RWPE1 (cell line): ENCODE results near the gene DNAH10.

Source experiments
- CTCF ChIA-PET: fragments of 350-600 bp; sonication (Branson Sonifier 250); formaldehyde crosslinking; extraction: SDS; loops from one replicate; lab custom pipeline; 2021; lab: Yijun Ruan, JAX
- POLR2A ChIA-PET: fragments of 400-600 bp; formaldehyde crosslinking; extraction: SDS; loops from one replicate; lab custom pipeline; 2020; ENCODE audit warnings: antibody characterized with exemption; ENCODE audit not compliant: low non-redundant PET; lab: Yijun Ruan, JAX
- DNase-seq: peaks from one replicate; pipeline ENCODE4 v3.0.0; 2012; ENCODE audit warnings: low spot score
- H3K27ac ChIP-seq: fragments of 450-650 bp; 2 replicates; pipeline ENCODE4 v1.5.1; 2017
- TF ChIP-seq, protein P1 (sequence below): fragments of 450-650 bp; conservative IDR thresholded peaks from 2 replicates; pipeline ENCODE4 v1.5.1; 2017; ENCODE audit warnings: low read depth, mild to moderate bottlenecking

Gene DNAH10

DNA sequence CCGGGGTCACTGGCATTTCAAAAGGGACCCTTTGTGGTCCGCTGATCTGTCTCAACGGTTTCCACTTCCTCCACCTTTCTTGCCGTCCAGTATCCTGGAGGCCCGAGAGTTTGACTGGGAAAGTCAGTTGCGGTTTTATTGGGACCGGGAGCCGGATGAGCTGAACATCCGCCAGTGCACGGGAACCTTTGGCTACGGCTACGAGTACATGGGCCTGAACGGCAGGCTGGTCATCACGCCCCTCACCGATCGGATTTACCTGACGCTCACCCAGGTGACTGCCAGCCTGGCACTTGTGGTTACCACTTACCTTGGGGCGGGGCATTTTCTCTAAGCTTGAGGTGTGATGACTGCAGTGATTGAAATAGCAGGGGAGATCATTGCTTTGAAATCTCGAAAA is 83.8 kb downstream of the DNAH10 start:
- ChIA-PET CTCF (no interaction called here), POLR2A (no interaction called here)
- H3K27ac ChIP-seq, result no peak overlapping the region
- TF ChIP-seq, protein P1, sequence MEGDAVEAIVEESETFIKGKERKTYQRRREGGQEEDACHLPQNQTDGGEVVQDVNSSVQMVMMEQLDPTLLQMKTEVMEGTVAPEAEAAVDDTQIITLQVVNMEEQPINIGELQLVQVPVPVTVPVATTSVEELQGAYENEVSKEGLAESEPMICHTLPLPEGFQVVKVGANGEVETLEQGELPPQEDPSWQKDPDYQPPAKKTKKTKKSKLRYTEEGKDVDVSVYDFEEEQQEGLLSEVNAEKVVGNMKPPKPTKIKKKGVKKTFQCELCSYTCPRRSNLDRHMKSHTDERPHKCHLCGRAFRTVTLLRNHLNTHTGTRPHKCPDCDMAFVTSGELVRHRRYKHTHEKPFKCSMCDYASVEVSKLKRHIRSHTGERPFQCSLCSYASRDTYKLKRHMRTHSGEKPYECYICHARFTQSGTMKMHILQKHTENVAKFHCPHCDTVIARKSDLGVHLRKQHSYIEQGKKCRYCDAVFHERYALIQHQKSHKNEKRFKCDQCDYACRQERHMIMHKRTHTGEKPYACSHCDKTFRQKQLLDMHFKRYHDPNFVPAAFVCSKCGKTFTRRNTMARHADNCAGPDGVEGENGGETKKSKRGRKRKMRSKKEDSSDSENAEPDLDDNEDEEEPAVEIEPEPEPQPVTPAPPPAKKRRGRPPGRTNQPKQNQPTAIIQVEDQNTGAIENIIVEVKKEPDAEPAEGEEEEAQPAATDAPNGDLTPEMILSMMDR, result no peak
- no peak for DNase-seq

DNA sequence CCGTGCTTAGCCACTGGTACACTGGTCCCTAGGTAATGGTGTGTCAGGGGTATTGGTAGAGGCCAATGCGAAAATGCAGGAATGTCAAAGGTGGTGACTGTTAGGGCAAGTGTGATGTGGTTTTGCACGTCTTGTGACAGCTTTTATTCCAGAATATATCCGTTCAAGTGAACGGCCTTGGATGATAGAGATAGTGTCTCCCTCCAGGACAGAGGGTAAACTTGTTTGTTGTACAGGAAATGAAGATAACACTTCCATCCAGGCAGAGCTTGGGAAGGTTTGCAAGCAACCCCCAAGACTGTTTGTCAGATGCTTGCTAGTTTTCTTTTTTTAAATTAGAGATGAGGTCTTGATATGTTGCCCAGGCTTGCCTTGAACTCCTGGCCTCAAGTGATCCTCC is 84.2 kb downstream of the DNAH10 start:
- POLR2A ChIA-PET, result no interaction called here

DNA sequence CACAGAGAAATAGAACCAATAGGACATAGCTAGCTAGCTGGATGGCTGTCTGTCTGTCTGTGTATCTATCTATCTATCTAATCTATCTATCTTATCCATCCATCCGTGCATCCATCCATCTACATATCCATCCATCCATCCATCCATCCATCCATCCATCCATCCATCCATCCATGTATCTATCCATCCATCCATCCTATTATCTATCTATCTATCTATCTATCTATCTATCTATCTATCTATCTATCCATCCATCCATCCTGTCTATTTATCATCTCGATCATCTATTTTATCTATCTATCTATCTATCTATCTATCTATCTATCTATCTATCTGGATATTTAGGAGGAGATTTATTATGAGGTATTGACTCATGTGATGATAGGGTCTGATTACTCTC is 84.9 kb downstream of the DNAH10 start:
- TF ChIP-seq, protein P1, result no peak
- ChIA-PET CTCF (no interaction called here), POLR2A (no interaction called here)
- no peak for DNase-seq
- no peak overlapping the region for H3K27ac ChIP-seq

More for the DNA sequence above, 84.2 kb downstream of the DNAH10 start:
- CTCF ChIA-PET, result no interaction called here
- no peak for DNase-seq
- TF ChIP-seq, protein P1, result no peak
- H3K27ac ChIP-seq, result no peak overlapping the region

DNA sequence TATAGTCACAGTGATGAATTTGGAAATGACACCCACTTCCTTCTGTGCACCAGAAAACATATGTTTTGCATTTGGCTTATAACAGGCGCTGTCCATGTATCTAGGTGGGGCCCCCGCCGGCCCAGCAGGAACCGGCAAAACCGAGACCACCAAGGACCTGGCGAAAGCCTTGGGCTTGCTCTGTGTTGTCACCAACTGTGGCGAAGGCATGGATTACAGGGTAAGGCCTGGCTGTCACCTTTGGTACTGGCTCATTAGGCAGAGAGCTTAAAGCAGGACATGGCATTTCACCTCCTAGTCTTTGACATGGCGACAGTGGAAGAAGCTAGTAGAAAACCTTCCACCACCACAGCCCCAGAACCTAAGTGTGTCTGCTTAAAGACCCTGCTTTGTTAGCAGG is 85.8 kb downstream of the DNAH10 start:
- CTCF ChIA-PET, result no interaction called here
- DNase-seq, result no peak
- no peak overlapping the region for H3K27ac ChIP-seq
- POLR2A ChIA-PET, result no interaction called here
- TF ChIP-seq, protein P1, result no peak

DNA sequence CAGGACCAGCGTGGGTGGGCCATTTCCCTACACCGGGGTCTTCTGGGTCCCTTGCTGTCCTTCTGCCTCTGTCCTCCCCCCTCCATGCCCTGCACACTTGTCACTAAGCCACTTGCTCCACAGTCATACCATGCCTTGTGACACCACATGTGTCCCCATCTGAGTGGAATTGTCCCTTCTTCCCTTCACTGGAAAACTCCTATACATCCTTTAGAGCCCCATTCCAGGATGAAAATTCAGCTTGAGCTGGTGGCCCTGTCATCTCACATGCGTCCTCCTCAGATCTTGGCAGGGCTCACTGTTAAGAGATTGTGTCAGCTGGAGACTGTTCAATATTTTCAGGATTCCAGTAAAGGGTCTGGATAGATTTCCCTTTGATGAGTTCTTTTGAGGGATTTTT is 87.4 kb downstream of the DNAH10 start:
- POLR2A ChIA-PET, result no interaction called here
- DNase-seq, result no peak
- CTCF ChIA-PET, result no interaction called here
- TF ChIP-seq, protein P1, result no peak
- no peak overlapping the region for H3K27ac ChIP-seq

DNA sequence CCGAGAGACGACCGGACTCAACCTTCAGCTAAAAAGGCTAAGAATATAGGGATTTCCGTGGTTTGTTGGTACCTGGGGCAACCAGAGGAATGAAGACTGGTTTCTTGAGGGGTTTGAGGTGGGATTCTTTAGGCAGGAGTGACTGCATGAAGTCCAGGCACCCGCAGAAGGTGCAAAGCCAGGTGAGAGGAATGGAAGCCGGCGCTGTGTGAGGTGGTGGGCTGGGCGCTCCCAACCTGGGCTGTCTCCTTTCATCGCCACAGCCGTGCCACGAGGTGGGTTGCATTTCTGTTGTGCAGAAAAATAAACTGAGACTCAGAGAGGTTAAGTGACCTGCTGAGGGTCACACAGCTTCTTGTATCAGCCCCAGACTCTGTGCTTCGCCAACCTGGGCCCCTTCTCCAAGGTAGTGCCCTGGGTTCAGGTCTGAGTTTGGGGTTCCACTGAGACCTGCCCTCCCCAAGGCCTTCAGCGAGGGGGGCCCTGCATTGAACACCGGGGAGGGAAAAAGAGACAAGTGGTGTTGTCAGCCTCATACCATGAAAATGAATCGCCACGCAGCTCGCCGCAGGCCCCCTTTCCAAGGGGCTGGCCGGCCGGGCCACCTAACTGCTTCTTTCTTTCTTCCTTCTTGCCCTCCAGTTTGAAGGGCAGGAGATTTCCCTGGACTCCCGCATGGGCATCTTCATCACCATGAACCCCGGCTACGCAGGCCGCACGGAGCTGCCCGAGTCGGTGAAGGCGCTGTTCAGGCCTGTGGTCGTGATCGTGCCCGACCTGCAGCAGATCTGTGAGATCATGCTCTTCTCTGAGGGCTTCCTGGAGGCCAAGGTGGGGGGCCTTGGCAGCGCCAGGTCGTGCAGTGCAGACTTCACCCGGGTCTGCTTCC is 88.4 kb downstream of the DNAH10 start:
- ChIA-PET CTCF (no interaction called here), POLR2A (no interaction called here)
- no peak overlapping the region for H3K27ac ChIP-seq
- TF ChIP-seq, protein P1, result no peak
- no peak for DNase-seq
